NCI-H2171 (cell line): ENCODE measurements around the gene MCOLN2.
"Not testable (repeated sequence)": the region's sequence is repeated elsewhere in the genome, so short reads cannot be mapped to it uniquely, and the experiment has no call there.

Experiments used
- DNase-seq: peaks from one replicate; lab custom pipeline; 2025; lab: John Stamatoyannopoulos, UW

MCOLN2 gene

DNA sequence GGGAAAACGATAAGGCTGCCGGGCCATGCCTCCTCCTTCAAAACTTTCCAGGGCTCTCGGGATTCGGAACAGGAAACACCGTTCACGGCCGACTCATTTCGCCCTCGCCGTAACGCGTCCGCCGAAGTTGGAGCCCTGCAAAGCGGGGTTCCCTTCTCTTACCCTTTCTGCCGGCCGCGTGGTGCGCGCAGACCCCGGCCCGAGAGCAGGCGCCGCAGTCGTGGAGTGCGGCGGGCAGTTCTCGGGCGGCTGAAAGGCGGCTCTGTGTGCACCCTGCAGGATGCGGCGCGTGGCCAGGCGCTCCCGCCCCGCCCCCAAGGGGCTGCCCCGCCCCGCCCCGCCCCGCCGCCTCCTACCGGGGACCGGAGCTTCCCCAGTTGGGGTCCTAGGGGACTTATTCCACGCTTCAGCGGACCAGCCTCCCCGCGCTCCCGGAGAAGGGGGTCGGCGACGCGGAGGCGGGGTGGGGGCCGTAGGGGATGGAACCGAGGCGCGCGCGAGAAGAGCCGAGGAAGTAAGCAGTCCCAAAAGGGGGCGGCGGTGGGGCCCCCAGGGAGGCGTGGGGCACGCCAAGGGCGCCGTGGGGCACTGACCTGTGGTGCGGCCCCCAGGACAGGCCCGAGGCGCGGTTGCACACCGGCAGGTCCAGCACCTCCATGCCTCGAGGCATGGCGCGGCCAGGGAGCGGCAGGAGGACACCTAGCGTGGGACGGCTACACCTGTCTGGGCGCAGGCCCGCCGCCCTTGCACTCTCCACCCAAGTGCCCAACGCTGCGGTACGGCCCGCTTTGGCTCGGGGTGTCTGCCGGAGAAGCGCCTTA lies at the start of gene MCOLN2:
Gene MCOLN2, minus strand, starts transcription at position 268 of the 821 bp plus-strand sequence. Its CDS starts 241 bp downstream, at position 27.
- DNase-seq: peak; percentile 36

DNA sequence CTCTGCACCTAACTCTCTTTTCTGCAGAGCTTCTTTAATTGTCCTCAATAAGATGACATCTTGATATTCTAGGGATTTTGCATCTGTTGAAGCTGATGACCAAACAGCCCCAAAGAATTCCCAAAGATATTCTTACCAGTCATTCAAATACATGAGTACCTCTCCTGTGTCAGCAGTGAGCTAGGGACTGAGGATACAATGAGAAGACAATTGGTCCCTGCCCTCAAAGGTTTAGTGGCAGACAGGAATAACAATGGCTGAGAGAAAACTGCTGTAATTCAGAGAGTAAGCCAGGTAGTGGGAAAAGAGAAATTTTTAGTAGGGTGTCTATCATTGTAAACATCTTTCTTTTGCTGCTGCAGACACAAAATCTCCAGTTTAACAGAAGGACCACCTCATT lies 45.5 kb upstream of the MCOLN2 start:
- no peak for DNase-seq

DNA sequence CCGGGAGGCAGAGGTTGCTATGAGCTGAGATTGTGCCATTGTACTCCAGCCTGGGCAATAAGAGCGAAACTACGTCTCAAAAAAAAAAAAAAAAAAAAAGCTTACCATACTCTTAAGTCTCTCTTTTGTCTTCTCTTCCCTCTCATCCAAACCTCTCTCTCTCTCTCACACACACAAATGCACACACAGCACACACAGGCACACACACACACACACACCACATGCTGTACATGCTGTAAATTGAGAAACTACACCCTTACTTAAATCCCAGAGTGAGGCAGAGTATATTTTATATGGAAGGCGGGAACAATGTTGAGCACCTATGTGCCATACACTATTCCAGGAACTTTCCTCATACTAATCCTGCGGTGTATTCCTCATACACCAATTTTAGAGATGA lies 44.9 kb upstream of the MCOLN2 start:
- no peak for DNase-seq

DNA sequence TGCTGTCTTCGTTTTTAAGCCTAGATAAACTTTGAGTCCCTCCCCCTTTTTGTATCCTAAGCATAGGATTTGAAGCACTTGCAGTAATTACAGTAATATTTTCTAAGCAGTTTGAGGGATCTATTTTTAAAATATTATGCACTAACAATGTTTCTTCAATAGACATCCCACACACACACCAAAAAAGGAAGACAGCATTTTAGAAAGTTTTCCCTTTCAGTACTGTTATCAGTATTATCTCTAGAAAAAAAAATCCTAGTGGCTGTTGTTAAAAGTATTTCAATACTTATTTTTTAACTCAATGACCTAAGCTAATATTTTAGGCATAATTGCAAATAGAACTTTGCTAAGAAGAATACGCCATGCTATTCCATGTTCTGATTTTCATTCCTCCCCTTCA lies 36.3 kb upstream of the MCOLN2 start:
- DNase-seq: no peak

DNA sequence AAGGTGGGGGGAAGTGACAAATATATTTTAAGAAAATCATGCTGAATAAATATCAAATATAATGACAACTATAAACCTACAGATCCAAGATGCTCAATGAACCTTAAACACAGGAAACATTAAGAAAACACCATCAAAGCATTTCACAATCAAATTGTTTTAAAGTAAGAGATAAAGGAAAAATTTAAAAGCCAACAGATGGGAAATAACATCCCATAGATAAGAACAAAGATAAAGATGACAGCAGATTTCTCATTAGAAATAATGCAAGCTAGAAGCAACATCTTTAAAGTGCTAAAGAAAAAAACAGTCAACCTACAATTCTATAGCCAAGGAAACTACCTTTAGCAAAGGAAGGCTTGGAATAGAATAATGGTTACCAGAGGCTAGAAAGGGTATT lies 33.6 kb upstream of the MCOLN2 start:
- no peak for DNase-seq

DNA sequence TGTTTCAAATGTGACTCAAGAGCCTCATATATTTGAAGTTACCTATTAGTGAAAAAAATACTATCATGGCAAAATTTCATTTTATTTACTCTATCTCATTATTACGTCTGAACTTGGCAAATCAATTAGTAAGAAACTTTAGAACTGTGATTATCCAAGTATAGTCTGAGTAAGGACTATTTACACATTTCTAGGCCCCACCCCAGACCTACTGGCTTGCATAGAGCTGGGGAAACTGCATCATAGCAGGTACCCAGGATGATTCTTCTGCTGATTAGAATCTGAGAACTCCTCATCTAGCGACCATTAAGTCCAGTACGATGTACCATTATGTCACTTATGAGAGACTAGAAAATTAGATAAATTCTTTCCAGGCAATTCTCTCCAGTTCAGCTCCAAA lies 31.2 kb upstream of the MCOLN2 start:
- DNase-seq: no peak

DNA sequence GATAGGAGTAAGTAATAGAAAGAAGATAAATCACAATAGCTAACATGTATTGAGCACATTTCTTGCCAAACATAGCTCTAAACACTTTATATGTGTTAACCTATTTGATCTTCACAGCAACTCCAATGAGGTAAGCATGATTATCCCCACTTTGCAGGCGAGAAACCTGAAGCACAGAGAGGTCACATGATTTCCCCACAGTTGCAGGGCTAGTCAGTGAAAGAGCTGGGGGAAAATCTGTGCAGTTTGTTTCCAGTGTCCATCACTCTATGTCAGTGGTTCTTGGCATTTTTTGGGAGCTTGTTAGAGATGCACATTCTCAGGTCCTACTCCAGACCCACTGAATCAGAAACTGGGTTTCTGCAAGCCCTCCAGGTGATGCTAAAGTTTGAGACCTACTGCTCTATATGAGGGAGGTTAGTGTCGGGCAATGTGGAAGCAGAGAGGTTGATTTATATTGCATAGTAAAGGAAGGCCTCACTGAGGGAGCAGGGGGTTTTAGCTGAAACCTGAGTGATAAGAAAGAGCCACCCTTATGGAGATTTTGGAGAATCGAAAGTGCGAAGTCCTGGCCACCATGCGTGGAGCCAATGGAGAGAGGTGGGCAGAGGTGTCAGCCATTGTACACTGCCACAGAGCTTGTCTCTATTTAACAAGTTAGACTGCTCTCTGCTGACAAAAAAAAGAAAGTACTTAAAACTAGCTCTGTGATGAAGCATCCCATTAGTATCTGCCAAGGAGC lies 30.5 kb upstream of the MCOLN2 start:
- DNase-seq: no peak

DNA sequence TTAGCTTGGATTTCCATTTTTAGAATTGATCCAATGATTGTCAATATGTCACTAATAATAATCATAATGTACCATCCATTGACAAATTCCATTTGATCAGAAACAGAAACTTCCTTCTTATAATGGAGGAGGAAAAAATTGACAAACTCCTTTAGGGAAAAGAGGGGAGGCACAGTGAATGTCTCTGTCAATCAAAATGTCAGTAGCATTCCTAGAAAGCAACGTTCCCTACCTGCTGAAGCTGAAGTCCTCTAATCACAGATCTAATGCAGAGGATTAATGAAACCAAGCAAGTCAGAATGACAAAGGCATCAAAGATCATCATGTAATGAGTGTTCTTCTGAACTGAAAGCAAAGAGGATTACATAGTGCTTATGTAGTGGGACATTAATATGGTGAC lies 29.0 kb upstream of the MCOLN2 start:
- no peak for DNase-seq

DNA sequence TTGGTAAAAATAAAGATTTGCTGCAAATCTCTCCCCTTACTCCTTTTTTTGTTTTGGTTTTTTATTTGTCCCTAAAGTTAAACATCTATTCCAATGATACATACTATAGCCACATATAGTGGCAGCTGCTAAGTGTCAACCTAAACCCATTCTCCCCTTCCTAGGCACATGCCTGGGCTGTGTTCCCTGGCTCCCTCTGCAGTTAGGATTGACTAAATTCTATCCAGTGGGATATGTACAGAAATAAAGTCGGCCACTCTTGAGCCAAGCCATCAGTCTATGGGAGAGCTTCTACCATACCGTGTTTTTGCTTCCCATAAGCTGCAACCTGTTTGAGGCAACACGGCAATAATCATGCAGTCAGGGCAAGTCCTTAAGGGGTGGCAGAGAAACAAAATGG lies 27.8 kb upstream of the MCOLN2 start:
- DNase-seq: no peak

DNA sequence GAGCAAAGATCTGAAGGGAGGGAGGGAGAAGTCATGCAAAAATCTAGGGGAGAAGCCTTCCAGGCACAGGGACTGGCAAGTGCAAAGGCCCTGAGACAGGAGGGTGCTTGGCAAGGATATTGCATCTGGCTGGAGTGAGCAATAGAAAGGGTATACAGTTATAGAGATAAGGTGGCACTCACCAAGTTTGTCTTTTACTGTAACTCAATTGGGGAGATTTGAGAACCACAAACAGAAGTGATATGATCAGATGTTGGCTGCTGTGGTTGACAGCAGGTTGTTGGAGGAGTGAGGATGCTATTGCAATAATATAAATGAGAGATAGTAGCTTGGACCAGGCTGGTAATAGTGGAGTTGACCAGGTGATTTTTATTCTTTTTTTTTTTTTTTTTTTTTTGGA lies 25.8 kb upstream of the MCOLN2 start:
- DNase-seq: no peak

DNA sequence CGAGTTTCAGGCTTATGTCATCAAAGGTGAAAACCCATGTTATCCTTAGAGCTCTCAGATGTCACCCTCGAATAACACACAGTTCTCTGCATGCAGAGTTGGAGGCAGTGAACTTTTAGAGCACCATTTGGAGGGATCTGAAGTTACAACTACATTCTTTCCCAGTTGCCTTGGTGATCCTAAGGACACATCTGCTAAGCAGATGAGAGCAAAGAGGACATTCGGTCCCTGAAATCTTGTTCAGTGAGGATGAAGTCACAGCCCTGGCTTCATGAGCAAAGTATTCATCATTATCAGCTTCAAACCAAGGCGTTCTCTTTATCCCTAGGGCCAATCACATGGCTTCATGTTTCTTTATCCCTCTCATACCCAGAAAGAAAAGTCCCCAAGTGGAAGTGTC lies 23.1 kb upstream of the MCOLN2 start:
- no peak for DNase-seq

DNA sequence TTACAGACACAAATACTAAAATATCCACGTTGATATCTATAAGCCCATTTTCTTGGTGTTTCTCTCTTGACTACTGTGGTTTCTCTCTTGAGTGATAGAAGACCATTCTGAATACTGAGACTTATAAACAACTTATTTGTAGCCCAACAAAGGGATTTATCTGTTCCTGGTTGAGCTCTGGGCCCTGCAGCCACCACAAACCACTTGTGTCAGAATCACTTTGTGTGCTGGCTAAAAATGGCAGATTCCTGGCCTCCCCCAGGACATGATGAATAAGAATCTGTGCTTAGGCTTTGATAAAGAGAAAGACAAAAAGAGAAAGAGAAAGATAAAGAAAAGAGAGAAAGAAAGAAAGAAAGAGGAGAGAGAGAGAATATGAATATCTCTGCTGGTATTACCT lies 18.9 kb upstream of the MCOLN2 start:
- DNase-seq: no peak

DNA sequence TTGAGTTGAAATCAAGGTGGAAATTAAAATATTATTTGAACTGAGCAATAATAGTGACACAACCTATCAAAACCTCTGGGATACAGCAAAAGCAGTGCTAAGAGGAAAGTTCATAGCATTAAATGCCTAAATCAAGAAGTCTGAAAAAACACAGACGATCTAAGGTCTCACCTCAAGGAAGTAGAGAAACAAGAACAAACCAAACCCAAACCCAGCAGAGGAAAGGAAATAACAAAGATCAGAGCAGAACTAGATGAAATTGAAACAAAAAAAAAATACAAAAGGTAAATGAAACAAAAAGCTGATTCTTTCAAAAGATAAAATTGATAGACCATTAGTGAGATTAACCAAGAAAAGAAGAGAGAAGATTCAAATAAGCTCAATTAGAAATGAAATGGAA lies 8.7 kb upstream of the MCOLN2 start:
- DNase-seq: not testable (repeated sequence)

DNA sequence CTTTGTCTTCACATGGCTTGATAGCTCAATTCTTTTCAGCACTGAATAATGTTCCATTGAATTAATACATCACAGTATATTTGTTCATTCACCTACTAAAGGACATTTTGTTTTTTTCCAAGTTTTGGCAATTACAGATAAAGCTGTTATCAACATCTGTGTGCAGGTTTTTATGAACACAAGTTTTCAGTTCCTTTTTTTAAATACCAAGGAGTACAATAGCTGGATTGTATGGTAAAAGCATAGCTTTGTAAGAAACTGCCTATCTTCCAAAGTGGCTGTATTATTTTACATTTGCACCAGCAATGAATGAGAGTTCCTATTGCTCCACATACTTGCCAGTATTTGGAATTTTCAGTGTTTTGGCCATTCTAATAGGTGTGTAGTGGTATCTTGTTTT lies 4.8 kb upstream of the MCOLN2 start:
- DNase-seq: no peak

DNA sequence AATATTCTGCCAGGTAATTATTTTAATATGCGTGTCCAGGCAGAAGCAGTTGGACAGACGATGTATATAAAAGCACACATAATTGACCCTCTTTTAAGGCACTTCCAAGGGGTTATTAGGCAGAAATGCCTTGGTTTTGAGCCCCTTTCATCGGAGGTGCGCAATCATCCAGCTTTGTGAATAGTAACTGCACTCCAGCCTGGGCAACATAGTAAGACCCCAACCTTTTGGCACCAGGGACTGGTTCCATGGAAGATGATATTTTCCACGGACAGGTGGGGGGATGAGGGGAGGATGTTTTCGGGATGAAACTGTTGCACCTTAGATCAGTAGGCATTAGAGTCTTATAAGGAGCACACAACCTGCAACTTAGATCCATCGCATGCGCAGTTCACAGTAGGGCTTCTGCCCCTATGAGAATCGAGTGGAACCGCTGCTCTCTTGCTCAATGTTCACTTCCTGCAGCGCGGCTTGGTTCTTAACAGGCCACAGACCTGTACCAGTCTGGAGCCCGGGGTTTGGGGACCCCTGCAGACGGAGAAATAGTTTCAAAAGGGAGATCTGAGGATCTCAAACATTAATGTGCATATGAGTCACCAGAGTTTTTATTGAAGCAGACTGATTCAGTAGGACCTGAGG lies 1.8 kb upstream of the MCOLN2 start:
- DNase-seq: no peak

DNA sequence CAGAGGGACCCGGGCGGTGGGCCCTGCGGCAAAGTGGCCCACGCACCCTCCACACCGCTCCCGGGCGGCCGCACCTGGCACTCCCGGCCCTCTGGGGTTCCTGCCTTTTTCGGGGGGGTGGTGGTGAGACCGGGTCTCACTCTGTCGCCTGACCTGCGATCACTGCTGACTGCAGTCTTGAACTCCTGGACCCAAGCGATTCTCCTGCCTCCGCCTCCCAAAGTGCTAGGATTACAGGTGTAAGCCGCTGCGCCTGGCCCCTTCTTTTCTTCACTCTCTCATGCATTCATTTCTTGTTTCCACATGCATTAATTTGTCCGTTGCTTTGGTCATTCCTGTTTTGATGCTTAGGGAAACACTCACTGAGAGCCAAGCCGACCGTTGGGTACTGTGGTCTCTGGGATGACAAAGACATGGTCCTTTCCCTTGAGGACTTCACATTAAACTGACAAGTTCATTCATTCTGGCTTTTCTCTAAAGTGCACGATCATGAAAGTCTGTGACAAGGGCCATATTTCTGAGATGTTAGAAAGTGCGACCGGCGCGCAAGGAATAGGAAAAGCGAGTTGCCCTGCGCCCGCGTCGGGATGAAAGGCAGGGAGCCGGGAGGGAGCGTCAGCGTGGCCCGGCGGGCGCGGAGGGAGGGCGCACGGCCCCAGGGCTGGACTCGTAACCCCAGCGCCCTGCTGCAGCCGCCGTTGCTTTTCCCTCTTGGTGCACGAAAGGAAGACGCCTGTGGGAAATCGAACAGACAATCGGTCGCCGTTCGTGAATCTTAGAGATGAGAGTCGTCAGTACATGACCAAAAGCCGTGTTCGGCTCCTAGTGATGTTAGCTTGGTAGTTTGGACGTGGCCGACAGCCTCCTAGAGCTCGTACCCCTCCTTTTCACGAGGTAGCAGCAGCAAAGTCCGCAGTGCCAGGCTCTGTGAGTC lies 1.0 kb upstream of the MCOLN2 start:
- DNase-seq: no peak

DNA sequence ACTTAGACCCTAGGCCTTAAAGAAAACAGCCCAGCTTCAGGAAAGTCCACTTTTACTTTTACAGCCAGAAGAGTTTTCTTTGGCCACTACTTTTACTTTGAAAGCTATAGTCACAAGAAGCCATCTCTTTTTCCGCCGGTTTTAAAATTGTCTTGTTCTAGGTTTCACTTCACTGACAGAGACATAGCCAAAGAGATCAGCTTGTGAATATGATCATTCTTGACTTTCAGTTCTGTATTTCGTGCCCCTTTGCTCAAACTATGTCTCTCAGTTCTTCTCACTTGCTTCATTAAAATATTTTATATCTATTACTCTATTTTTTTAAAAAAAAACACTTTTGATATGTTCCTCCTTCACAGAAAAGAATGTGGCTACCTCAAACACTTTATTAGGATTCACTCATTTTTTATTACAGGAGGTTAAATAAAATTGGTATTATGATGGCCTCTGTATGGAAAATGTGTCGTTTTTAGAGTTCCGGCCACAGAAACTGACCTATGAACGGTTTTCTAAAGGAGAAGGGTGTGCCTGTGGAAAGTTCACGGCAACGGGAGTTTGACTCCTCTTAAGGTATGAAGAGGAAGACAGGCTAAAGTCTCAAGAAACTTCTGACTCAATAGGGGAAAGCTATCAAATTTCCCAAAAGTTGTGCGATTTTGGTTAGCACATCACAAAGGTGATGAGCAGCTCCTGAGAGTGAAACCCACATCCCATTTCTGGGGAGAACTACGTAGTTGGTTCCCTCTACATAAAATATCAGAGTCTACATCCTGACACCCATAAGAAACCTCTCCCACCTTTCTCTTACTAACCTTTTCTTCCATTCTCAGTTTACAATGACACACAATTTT lies 1.2 kb downstream of the MCOLN2 start:
- no peak for DNase-seq

DNA sequence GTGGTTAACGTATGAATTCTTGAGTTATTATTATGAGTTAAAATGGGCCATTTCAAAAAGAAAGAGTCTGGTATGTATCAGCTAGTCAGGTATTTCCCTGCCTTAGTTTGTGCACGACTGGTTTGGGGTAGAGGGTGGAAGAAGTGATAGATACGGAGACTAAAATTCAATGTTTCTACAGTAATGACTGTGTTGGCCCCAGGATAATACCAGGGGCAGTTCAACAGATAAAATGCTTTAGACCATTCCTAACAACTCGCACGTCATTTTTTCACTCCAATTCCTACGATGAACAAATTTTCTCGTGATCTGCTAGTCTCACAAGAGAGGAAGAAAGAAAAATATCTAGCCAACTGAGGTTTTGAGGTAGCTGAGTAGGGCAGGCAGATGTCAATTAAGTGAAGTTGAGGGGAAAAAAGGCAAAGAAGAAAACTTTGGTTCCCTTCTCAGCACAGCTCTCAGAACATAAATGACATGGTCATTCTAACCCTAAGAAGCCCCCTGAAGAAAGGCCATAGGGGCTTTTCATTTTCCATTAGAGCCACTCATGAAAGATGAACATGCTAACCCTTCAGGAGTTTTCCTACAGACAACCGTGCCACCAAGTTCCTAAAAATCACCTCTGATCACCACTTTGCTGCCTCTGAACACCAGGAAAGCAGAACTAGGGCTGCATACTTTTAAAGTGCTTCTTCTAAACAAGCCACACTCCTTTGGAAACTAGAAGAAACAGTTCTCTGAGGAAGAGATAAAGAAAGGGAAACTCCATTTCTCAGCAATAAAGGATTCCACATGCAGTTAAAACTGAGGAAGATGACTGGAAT lies 5.6 kb downstream of the MCOLN2 start:
- no peak for DNase-seq

DNA sequence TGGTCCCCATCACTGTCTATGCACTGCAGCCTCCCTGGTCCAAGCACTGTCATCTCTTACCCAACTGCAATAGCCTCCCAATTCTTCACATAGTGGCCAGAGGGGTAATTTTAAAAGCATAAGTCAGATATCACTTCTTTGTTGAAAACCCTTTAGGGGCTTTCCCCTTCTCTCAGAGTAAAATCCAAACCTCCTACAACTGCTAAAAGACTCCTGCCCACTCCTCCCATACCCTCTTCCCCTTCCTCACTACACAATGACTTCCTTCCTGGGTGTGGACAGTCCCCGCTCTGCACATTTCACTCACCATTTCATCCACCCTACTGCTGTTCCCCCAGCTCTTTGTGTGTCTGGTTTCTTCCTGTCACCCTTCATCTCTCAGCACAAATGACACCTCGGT lies 8.3 kb downstream of the MCOLN2 start:
- no peak for DNase-seq

DNA sequence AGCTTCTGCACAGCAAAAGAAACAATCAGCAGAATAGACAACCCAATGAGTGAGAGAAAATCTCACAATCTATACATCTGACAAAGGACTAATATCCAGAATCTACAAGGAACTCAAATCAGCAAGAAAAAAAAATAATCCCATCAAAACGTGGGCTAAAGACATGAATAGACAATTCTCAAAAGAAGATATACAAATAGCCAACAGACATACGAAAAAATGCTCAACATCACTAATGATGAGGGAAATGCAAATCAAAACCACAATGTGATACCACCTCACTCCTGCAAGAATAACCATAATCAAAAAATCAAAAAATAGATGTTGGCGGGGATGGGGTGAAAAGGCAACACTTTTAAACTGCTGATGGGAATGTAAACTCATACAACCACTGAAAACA lies 10.4 kb downstream of the MCOLN2 start:
- not testable (repeated sequence) for DNase-seq
